Measurements from ENCODE around the gene DUS2. TPM values are rescaled to one million over a fixed set of nuclear protein-coding genes. Genes with fewer than 3 reads are reported as not detected.

The DUS2 gene
- total and polyA plus RNA-seq, 2 of the 8 experiments (the other 6 are each of a cell fraction or from before 2014, with no cell fraction given) = 17.2 to 27.0 TPM

GRCh38 chr16:68065716-68066305 is 42.7 kb downstream of the DUS2 start (continued):
- TF ChIP-seq E2F6 (IDR thresholded peaks at IDR 0.05) (no peak), RFX5 (IDR thresholded peaks at IDR 0.05; ENCODE audit: borderline replicate concordance, low read depth, low read length) (no peak), FOSL1 (IDR thresholded peaks at IDR 0.05; ENCODE audit: insufficient read depth, low read depth, low read length) (no peak), RAD21 (IDR thresholded peaks at IDR 0.05 in 1 of 2, conservative IDR thresholded peaks at IDR 0.05 in 1 of 2; ENCODE audit: low read depth in 2 of 2, low read length in 2 of 2) (no peak), YY1 (IDR thresholded peaks at IDR 0.05; ENCODE audit: low read depth, low read length) (no peak)

Data from H1 (cell line).